ENCODE data around the gene AK8. TPM values are rescaled to one million over a fixed set of nuclear protein-coding genes. Genes with fewer than 3 reads are reported as not detected.

AK8 gene
- total and polyA plus RNA-seq, 9 of the 15 experiments (the other 6 are each of a cell fraction or from before 2014, with no cell fraction given), result 0.06 to 0.37 TPM; not detected in 7

GRCh38 chr9:132869266-132869665 is 8.8 kb downstream of the AK8 start:
- ATAC-seq (no peak), DNase-seq (ENCODE audit: extremely low read depth in 1 of 4, low spot score in 3 of 4) (no peak), FAIRE-seq (no peak)
- Histone ChIP-seq H3K27me3 (ENCODE audit: control insufficient read depth in 2 of 2, insufficient read depth in 2 of 2, low read length in 2 of 2) (peaks cover 43 to 80% of the 10 kb centered on the region in 2 experiments), H3K4me3 (no peak overlapping the region), H3K4me2 (ENCODE audit: insufficient read depth, low read length) (no peak overlapping the region), H3K9me1 (ENCODE audit: control insufficient read depth, insufficient read depth, low read length) (no peaks in the 10 kb centered on the region), H3K9me3 (replicated peaks; ENCODE audit: control insufficient read depth, insufficient read depth, low read depth, low read length) (no peaks in the 10 kb centered on the region), H3K4me1 (replicated peaks in 1 of 2; ENCODE audit: control insufficient read depth in 2 of 2, insufficient read depth in 2 of 2, low read length in 2 of 2) (peaks cover 0 to 3% of the 10 kb centered on the region in 2 experiments; a peak in 2 of 5 replicates), H4K20me1 (replicated peaks; ENCODE audit: control insufficient read depth, insufficient read depth, low read length) (no peaks in the 10 kb centered on the region; the same call in 1 of the 2 replicates), H3K36me3 (ENCODE audit: control insufficient read depth, insufficient read depth, low read length) (no peaks in the 10 kb centered on the region), H3K79me2 (ENCODE audit: control insufficient read depth, insufficient read depth, low read length) (no peaks in the 10 kb centered on the region), H3K9ac (ENCODE audit: insufficient read depth in 1 of 2, low read depth in 2 of 2, low read length in 2 of 2) (no peak overlapping the region), H3K27ac (ENCODE audit: extremely low read depth, low read depth, low read length) (no peak overlapping the region), H2AFZ (ENCODE audit: low read depth, low read length) (no peak overlapping the region)
- 1% methylated on average over 9 of the region's 9 CpGs for WGBS (ENCODE audit: insufficient coverage, low coverage, missing lambda C conversion rate)
- no TSS peak for BruUV-seq (replicated peaks)
- ChIA-PET CTCF (ENCODE audit: low intra/inter-chr PET ratio) (no interaction called here), POLR2A (interaction anchor here (0.6 kb wide), 2 partner anchors 41 to 580 kb away, joined by 3 to 5 read pairs; no protein-coding TSS in a partner anchor)
- in situ Hi-C loops (cut with MboI) (no loop called here), intact Hi-C loops (cut with micrococcal nuclease) (no loop called here)
- TF ChIP-seq ZFP1 (CRISPR knock-in tag; IDR thresholded peaks at IDR 0.05) (no peak), CTCF (IDR thresholded peaks at IDR 0.05 in 2 of 3, conservative IDR thresholded peaks at IDR 0.05 in 1 of 3; ENCODE audit: insufficient read depth in 2 of 3, low read depth in 1 of 3, low read length in 3 of 3) (no peak), E2F5 (CRISPR knock-in tag; IDR thresholded peaks at IDR 0.05) (no peak), TFAM (CRISPR knock-in tag; conservative IDR thresholded peaks at IDR 0.05) (no peak), HMGXB4 (CRISPR knock-in tag; IDR thresholded peaks at IDR 0.05) (no peak), ZFP30 (CRISPR knock-in tag; IDR thresholded peaks at IDR 0.05; ENCODE audit: borderline replicate concordance) (no peak), U2AF2 (optimal IDR thresholded peaks at IDR 0.05; ENCODE audit: low read depth, low read length) (no peak), NR2C1 (IDR thresholded peaks at IDR 0.05) (no peak), NR2C1 (tag; IDR thresholded peaks at IDR 0.05) (no peak), ZNF280B (CRISPR knock-in tag; IDR thresholded peaks at IDR 0.05) (no peak)

Data from K562 (cell line).